Astrocyte of the spinal cord (primary cell): ENCODE measurements around the gene RIMS3.

Experiments
- DNase-seq: peaks from one replicate; pipeline ENCODE4 v3.0.0; 2011; ENCODE audit warnings: low read depth, low spot score
- H3K4me3 ChIP-seq: 2 replicates; pipeline ENCODE4 v1.5.1; 2011; ENCODE audit warnings: low read depth, mild to moderate bottlenecking, low read length, moderate library complexity
- CTCF ChIP-seq: IDR thresholded peaks from 2 replicates; pipeline ENCODE4 v1.5.1; 2012; ENCODE audit warnings: low read depth, mild to moderate bottlenecking, low read length, inconsistent platforms
- in situ Hi-C: cut with HindIII; loops from 2 replicates; pipeline ENCODE4 v1.10.0; 2017; ENCODE audit warnings: low sequenced_read_pairs

The RIMS3 gene

GRCh38 chr1:40607921-40608320, 57.6 kb downstream of the RIMS3 start:
- DNase-seq: no peak
- no peak overlapping the region for H3K4me3 ChIP-seq
- no peak for TF ChIP-seq CTCF
- in situ Hi-C loops: no loop called here

DNA sequence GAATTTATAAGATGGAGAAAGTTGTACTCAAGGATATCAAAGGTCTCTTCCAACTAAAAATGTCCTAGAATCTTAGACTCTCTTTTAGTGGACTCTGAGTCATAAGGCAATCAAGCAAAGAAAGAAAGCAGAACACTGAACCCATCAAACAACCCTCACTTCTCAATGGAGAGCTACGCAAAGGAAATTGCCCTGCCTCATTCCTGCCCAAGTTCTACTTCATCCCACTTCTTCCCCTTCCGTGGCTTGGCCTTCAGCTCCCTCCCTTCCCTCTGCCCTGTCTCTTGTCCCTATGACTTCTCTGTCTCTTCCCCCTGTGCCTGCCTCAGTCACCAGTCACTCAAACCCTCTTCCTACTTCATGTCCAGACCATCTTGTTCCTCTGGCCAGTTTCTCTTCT, 58.5 kb downstream of the RIMS3 start:
- in situ Hi-C loops: no loop called here

GRCh38 chr1:40606194-40606593, 59.3 kb downstream of the RIMS3 start:
- no peak for TF ChIP-seq CTCF
- no peak for DNase-seq
- in situ Hi-C loops: no loop called here
- H3K4me3 ChIP-seq: no peak overlapping the region

More for the DNA sequence above, 58.5 kb downstream of the RIMS3 start:
- H3K4me3 ChIP-seq: no peak overlapping the region
- DNase-seq: no peak
- no peak for TF ChIP-seq CTCF

DNA sequence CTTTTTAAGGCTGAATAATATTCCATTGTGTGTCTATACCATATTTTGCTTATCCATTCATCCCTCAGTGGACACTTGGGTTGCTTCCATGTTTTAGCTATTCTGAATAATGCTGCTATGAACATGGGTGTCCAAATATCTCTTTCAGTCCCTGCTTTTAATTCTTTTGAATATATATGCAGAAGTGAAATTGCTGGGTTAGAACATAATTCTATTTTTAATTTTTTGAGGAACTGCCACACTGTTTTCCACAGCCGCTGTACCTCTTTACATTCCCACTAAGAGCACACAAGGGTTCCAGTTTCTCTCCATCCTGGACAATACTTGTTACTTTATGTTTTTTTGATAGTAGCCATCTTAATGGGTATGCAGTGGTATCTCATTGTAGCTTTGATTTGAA, 65.6 kb downstream of the RIMS3 start:
- no peak for DNase-seq
- TF ChIP-seq CTCF: no peak
- no peak overlapping the region for H3K4me3 ChIP-seq
- in situ Hi-C loops: no loop called here

DNA sequence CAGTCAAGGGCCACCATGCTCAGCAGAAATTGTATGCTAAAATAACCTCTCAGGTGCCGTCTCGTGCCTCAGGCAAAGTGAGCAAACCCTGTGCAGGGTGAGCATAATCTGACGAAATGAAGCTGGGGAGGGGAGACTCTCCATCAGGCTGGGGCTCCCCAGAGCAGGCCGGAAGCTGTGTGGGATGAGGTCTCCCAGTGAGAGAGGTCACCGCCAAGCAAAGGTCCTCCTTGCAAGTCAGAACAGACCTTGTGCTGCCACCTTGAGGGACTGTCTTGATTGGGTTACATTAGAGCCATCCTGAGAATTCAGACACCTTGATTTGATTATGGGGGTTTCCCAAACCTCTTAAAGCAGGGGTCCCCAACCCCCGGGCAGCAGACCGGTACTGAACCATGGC, 69.9 kb downstream of the RIMS3 start:
- no peak for DNase-seq
- TF ChIP-seq CTCF: no peak
- in situ Hi-C loops: no loop called here
- no peak overlapping the region for H3K4me3 ChIP-seq

GRCh38 chr1:40594187-40594531, 71.3 kb downstream of the RIMS3 start:
- in situ Hi-C loops: no loop called here

More at GRCh38 chr1:40594187-40594531, 71.3 kb downstream of the RIMS3 start:
- DNase-seq: no peak
- no peak for TF ChIP-seq CTCF
- no peak overlapping the region for H3K4me3 ChIP-seq
